OCI-LY7 (cell line): Measurements from ENCODE around the gene RIOK3. TPM values are rescaled to one million over a fixed set of nuclear protein-coding genes. Genes with fewer than 3 reads are reported as not detected.
"Not testable (repeated sequence)": the region's sequence is repeated elsewhere in the genome, so short reads cannot be mapped to it uniquely, and the experiment has no call there.

Source experiments
- BruUV-seq: library from RNA; stranded (reverse); fragments of 400-500 nt; replicated peaks from 2 replicates; lab custom pipeline; 2021; lab: Mats Ljungman, UMichigan
- CTCF ChIA-PET: fragments of 300-600 bp; sonication (Branson Sonifier 250); formaldehyde crosslinking; loops from one replicate; lab custom pipeline; 2022; ENCODE audit warnings: antibody characterized with exemption; ENCODE audit not compliant: unreplicated experiment; lab: Charles Lee
- POLR2A ChIA-PET: fragments of 300-600 bp; sonication (Branson Sonifier 250); formaldehyde crosslinking; loops from one replicate; lab custom pipeline; 2022; ENCODE audit warnings: antibody characterized with exemption; lab: Charles Lee
- DNase-seq: peaks from one replicate; pipeline ENCODE4 v3.0.0-alpha.2; 2015; ENCODE audit warnings: low spot score
- H2AFZ ChIP-seq: fragments of 200-600 bp; sonication (generic), shearing (Covaris generic); 2 replicates; pipeline ENCODE4 v1.6.1; 2014; ENCODE audit warnings: mild to moderate bottlenecking, antibody characterized with exemption, low read length, moderate library complexity
- H3K27ac ChIP-seq: fragments of 200-600 bp; sonication (generic); 2 replicates; pipeline ENCODE4 v1.5.1; 2014; ENCODE audit warnings: mixed run types, low read depth, mild to moderate bottlenecking, moderate library complexity, low read length, inconsistent platforms; ENCODE audit not compliant: poor library complexity, severe bottlenecking
- H3K36me3 ChIP-seq: fragments of 200-600 bp; sonication (generic); 2 replicates; pipeline ENCODE4 v1.6.1; 2014; ENCODE audit warnings: mild to moderate bottlenecking, antibody characterized with exemption, low read length, moderate library complexity, mixed read lengths; ENCODE audit not compliant: insufficient read depth
- H3K4me1 ChIP-seq: fragments of 200-600 bp; sonication (generic); 2 replicates; pipeline ENCODE4 v1.5.1; 2014; ENCODE audit warnings: mild to moderate bottlenecking, low read length; ENCODE audit not compliant: insufficient read depth, poor library complexity, severe bottlenecking
- H3K4me2 ChIP-seq: fragments of 200-600 bp; sonication (generic); 2 replicates; pipeline ENCODE4 v1.6.1; 2014; ENCODE audit warnings: mild to moderate bottlenecking, low read length
- H3K4me3 ChIP-seq: fragments of 200-600 bp; sonication (generic); 2 replicates; pipeline ENCODE4 v1.5.1; 2014; ENCODE audit warnings: mild to moderate bottlenecking, low read depth, low read length; ENCODE audit not compliant: poor library complexity, severe bottlenecking
- H3K79me2 ChIP-seq: fragments of 200-600 bp; sonication (generic); 2 replicates; pipeline ENCODE4 v1.6.1; 2016; ENCODE audit warnings: low read depth, mild to moderate bottlenecking, low read length, moderate library complexity, mixed read lengths; ENCODE audit not compliant: insufficient read depth
- H3K9me2 ChIP-seq: fragments of 200-600 bp; sonication (generic); 2 replicates; pipeline ENCODE4 v1.6.1; 2016; ENCODE audit warnings: mild to moderate bottlenecking, low read length, mixed read lengths; ENCODE audit not compliant: insufficient read depth
- H3K9me3 ChIP-seq: fragments of 200-600 bp; sonication (generic); 2 replicates; pipeline ENCODE4 v1.6.1; 2014; ENCODE audit warnings: mild to moderate bottlenecking, mixed run types, low read length, mixed read lengths
- H4K20me1 ChIP-seq: fragments of 200-600 bp; sonication (generic); 2 replicates; pipeline ENCODE4 v1.6.1; 2014; ENCODE audit warnings: mild to moderate bottlenecking, antibody characterized with exemption, low read length, moderate library complexity, mixed read lengths; ENCODE audit not compliant: insufficient read depth
- CTCF ChIP-seq: fragments of 200-600 bp; sonication (generic); conservative IDR thresholded peaks from 2 replicates; pipeline ENCODE4 v1.5.1; 2014; ENCODE audit warnings: mild to moderate bottlenecking, antibody characterized with exemption, low read length, moderate library complexity, mixed read lengths
- EZH2phosphoT487 ChIP-seq: fragments of 200-600 bp; sonication (generic); IDR thresholded peaks from 2 replicates; pipeline ENCODE4 v1.6.1; 2018; ENCODE audit warnings: low read depth, borderline replicate concordance, mild to moderate bottlenecking, mixed run types, antibody characterized with exemption, low read length, moderate library complexity, mixed read lengths
- intact Hi-C: fragments of 100-400 bp; cut with micrococcal nuclease; formaldehyde crosslinking; loops from one replicate; pipeline ENCODE4 v1.10.0; 2022; ENCODE audit not compliant: unreplicated experiment
- total RNA-seq, 2 experiments: library from RNA; depleted of rRNA in 1 of 2; stranded (reverse); fragments of >200 nt in 1 of 2; shearing (Covaris generic) in 1 of 2; gene quantifications; 2 replicates each; pipeline ENCODE4 v1.2.3, GENCODE V29; 2014 to 2022

RIOK3 gene
- total RNA-seq, 2 experiments from 2014 or later: 26.6 to 52.4 TPM

GRCh38 chr18:23512216-23512615, 59.1 kb downstream of the RIOK3 start:
- DNase-seq, BruUV-seq, H3K4me1 ChIP-seq, H2AFZ ChIP-seq, H3K79me2 ChIP-seq, H3K27ac ChIP-seq, H3K9me2 ChIP-seq, H3K4me3 ChIP-seq, CTCF ChIA-PET, H3K4me2 ChIP-seq, H4K20me1 ChIP-seq, H3K9me3 ChIP-seq: not testable (repeated sequence)
- intact Hi-C loops: loop anchor here (10.0 kb wide), 1 partner anchor 403 kb away; no protein-coding TSS in a partner anchor
- peaks cover 90% of the 10 kb centered on the region for H3K36me3 ChIP-seq
- POLR2A ChIA-PET: interaction anchor here (0.7 kb wide), 2 partner anchors 77 to 1869 kb away, joined by 3 to 4 read pairs; no protein-coding TSS in a partner anchor

GRCh38 chr18:23512641-23513040, 59.6 kb downstream of the RIOK3 start:
- POLR2A ChIA-PET: no interaction called here
- H3K9me3 ChIP-seq: no peaks in the 10 kb centered on the region

DNA sequence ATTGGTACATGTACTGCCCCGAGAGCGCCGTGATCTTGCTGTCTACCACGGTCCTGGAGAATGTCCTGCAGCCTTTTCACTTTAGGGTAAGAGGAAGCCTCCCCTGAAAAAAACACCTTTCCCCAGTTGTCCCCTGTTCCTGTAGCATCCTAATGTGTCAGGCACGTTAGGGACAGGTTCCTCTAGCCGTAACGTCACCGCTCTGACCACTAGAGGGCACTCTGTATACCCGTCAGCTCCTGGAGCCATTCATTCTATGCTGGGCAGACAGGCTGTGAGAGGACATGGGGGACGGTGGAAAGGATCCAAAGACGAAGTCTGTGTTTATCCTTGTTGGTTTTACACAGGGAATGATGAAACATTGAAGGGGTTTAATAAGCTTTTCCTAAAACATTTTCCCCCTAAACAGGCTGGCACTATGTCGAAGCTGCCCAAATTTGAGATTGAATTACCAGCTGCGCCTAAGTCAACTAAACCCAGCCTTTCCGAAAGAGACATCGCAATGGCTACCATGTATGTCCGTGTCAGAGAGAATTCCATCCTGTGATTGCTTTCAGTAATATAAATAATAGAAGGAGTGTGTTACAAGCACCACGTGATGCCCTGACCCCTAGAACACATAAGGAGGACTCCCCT, 62.9 kb downstream of the RIOK3 start:
- POLR2A ChIA-PET: interaction anchor here (0.7 kb wide), 2 partner anchors 35 to 179 kb away, joined by 3 read pairs; no protein-coding TSS in a partner anchor
- Histone ChIP-seq H3K9me3 (no peaks in the 10 kb centered on the region), H2AFZ (no peak overlapping the region), H3K4me3 (no peak overlapping the region), H3K9me2 (no peaks in the 10 kb centered on the region), H3K4me1 (no peaks in the 10 kb centered on the region), H3K79me2 (no peaks in the 10 kb centered on the region), H3K4me2 (no peak overlapping the region), H4K20me1 (no peaks in the 10 kb centered on the region), H3K36me3 (peaks cover 96% of the 10 kb centered on the region), H3K27ac (no peak overlapping the region)
- BruUV-seq: no TSS peak
- CTCF ChIA-PET: interaction anchor here (0.6 to 0.9 kb wide), 2 partner anchors 30 to 66 kb away, joined by 3 read pairs; no protein-coding TSS in a partner anchor
- intact Hi-C loops: loop anchor here (1.0 to 10.0 kb wide), 3 partner anchors 71 to 399 kb away; no protein-coding TSS in a partner anchor
- TF ChIP-seq CTCF (peak; percentile 97), EZH2phosphoT487 (no peak)
- DNase-seq: peak; percentile 81

More at GRCh38 chr18:23512641-23513040, 59.6 kb downstream of the RIOK3 start:
- Histone ChIP-seq H3K4me3 (no peak overlapping the region), H4K20me1 (no peaks in the 10 kb centered on the region), H3K27ac (no peak overlapping the region), H3K4me1 (no peaks in the 10 kb centered on the region), H3K36me3 (peaks cover 90% of the 10 kb centered on the region), H3K79me2 (no peaks in the 10 kb centered on the region), H2AFZ (no peak overlapping the region), H3K9me2 (no peaks in the 10 kb centered on the region), H3K4me2 (no peak overlapping the region)
- DNase-seq: no peak
- TF ChIP-seq EZH2phosphoT487: no peak
- no peak for TF ChIP-seq CTCF
- CTCF ChIA-PET: no interaction called here
- no TSS peak for BruUV-seq
- intact Hi-C loops: loop anchor here (10.0 kb wide), 1 partner anchor 402 kb away; no protein-coding TSS in a partner anchor
